Endothelial cell (in vitro differentiated cells): ENCODE measurements around the gene PDZD7. TPM values are rescaled to one million over a fixed set of nuclear protein-coding genes. Genes with fewer than 3 reads are reported as not detected.
A peak's percentile ranks its signal among the peaks of the same experiment; 100 is the strongest.

Experiments
- DNase-seq: peaks from one replicate; pipeline ENCODE4 v3.0.0; 2021; ENCODE audit warnings: low spot score
- H3K27ac Mint-ChIP-seq: one replicate; pipeline ENCODE4 v1.8.0; 2021; ENCODE audit warnings: mixed read lengths, inconsistent platforms; ENCODE audit not compliant: unreplicated experiment
- H3K27me3 Mint-ChIP-seq: one replicate; pipeline ENCODE4 v1.8.0; 2021; ENCODE audit warnings: mild to moderate bottlenecking, moderate library complexity, mixed read lengths, inconsistent platforms; ENCODE audit not compliant: unreplicated experiment
- H3K36me3 Mint-ChIP-seq: one replicate; pipeline ENCODE4 v1.8.0; 2021; ENCODE audit warnings: mild to moderate bottlenecking, low read depth, mixed read lengths, inconsistent platforms; ENCODE audit not compliant: unreplicated experiment
- H3K4me1 Mint-ChIP-seq: one replicate; pipeline ENCODE4 v1.8.0; 2021; ENCODE audit warnings: mild to moderate bottlenecking, mixed read lengths, inconsistent platforms; ENCODE audit not compliant: unreplicated experiment
- H3K4me3 Mint-ChIP-seq: one replicate; pipeline ENCODE4 v1.8.0; 2021; ENCODE audit warnings: mild to moderate bottlenecking, mixed read lengths, inconsistent platforms; ENCODE audit not compliant: unreplicated experiment
- H3K9me3 Mint-ChIP-seq: one replicate; pipeline ENCODE4 v1.8.0; 2021; ENCODE audit warnings: mixed read lengths, inconsistent platforms; ENCODE audit not compliant: unreplicated experiment
- CTCF ChIP-seq: fragments of 200-600 bp; sonication (generic); IDR thresholded peaks from one replicate; pipeline ENCODE4 v1.5.0; 2021; ENCODE audit warnings: antibody characterized with exemption; ENCODE audit not compliant: unreplicated experiment
- total RNA-seq: library from RNA; stranded (reverse); fragmentation: NEBNext Ultra II Directional; extraction: Animal tissue kit (Norgen Biotek cat#: 25700); gene quantifications from one replicate; pipeline ENCODE4 v1.2.1, GENCODE V29; 2021; ENCODE audit not compliant: unreplicated experiment

The PDZD7 gene
- total RNA-seq, 1 donor from 2014 or later, result 0.54 TPM

- Mint-ChIP-seq H3K36me3 (no peaks in the 10 kb centered on the region), H3K27me3 (peaks cover 3% of the 10 kb centered on the region), H3K4me3 (peak overlapping the region; percentile 73), H3K9me3 (no peaks in the 10 kb centered on the region), H3K27ac (no peak overlapping the region), H3K4me1 (peaks cover 49% of the 10 kb centered on the region)
- no peak for DNase-seq
- TF ChIP-seq CTCF, result no peak
These were observed 33.6 kb upstream of the PDZD7 start for GRCh38 chr10:101064415-101065030.

- peaks cover 49% of the 10 kb centered on the region for H3K4me1 Mint-ChIP-seq
- no peak for TF ChIP-seq CTCF
- peak overlapping the region; percentile 73 for H3K4me3 Mint-ChIP-seq
- no peak overlapping the region for H3K27ac Mint-ChIP-seq
- no peaks in the 10 kb centered on the region for H3K9me3 Mint-ChIP-seq
- DNase-seq, result peak; percentile 44
- no peaks in the 10 kb centered on the region for H3K36me3 Mint-ChIP-seq
- peaks cover 3% of the 10 kb centered on the region for H3K27me3 Mint-ChIP-seq
These were observed 32.9 kb upstream of the PDZD7 start for GRCh38 chr10:101063548-101064414.

GRCh38 chr10:101063050-101063525, 32.2 kb upstream of the PDZD7 start:
- no peak overlapping the region for H3K27ac Mint-ChIP-seq
- peaks cover 49% of the 10 kb centered on the region for H3K4me1 Mint-ChIP-seq
- no peaks in the 10 kb centered on the region for H3K9me3 Mint-ChIP-seq
- peaks cover 3% of the 10 kb centered on the region for H3K27me3 Mint-ChIP-seq
- DNase-seq, result peak; percentile 30
- no peak for TF ChIP-seq CTCF
- H3K36me3 Mint-ChIP-seq, result no peaks in the 10 kb centered on the region
- peak overlapping the region; percentile 42 for H3K4me3 Mint-ChIP-seq

- Mint-ChIP-seq H3K36me3 (no peaks in the 10 kb centered on the region), H3K27me3 (no peaks in the 10 kb centered on the region)
- TF ChIP-seq CTCF, result peak; percentile 36
These were observed 31.5 kb upstream of the PDZD7 start for GRCh38 chr10:101062232-101063049.

More at GRCh38 chr10:101062232-101063049, 31.5 kb upstream of the PDZD7 start:
- Mint-ChIP-seq H3K9me3 (no peaks in the 10 kb centered on the region), H3K27ac (no peak overlapping the region), H3K4me3 (peak overlapping the region; percentile 74), H3K4me1 (peaks cover 49% of the 10 kb centered on the region)
- peak; percentile 75 for DNase-seq
